Activated CD4-positive, alpha-beta T cell treated with anti-CD3 and anti-CD28 coated beads, Interleukin-2, Interleukin-6, amounts not matched to agents 100 ng/mL and 50 ng/mL, durations not matched to agents 16 hours and 8 hours (primary cell): ENCODE data around the gene KCNE3.
"Not testable (repeated sequence)": the region's sequence is repeated elsewhere in the genome, so short reads cannot be mapped to it uniquely, and the experiment has no call there.

Experiments used
- DNase-seq: peaks from one replicate; pipeline ENCODE4 v3.0.0-alpha.2; 2020

Gene KCNE3

DNA sequence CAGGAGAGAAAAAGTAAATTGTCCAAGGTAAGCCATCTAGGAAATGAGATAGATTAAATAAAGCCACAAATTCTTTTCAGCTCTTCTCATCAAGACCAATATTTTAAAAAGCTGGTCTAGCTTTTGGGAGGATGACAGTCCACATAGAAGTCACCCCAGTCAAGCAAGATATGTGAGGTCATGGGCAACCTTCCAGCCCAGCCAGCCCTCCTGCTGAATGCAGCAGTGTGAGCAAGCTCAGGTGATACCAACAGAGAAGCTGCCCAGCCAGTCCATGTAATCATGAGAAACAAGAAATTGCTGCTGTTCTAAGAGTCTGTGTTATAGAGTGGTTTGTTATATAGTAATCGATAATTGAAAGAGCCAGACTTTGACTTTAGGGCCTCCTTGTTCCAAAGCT, 28.7 kb downstream of the KCNE3 start:
- no peak for DNase-seq

DNA sequence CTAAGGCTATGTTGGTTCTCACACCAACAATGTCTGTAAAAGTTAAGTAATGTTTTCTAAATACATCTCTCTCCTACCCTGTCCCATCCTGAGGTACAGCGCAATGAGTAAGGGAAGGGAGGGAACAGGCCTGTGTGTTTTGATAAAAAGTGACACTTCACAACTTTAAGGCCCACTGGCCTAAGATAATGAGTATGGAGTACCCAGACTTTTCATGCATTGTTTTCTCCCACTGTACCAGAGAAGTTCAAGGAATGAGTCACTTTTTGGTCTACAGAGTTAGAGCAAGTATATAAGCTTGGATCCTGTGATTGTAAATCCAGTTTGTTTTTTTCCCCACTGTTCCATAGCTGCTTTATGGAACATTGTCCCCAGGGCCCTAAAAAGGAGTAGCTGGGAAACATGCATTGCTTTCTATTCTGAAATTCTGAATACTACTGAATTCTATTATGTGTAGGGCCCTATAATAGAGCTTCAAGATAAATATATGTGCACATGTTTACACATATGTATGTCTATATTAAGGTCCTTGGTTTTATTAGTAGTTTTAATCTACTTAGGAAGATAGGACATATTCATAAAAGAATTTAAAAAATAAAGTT, 29.8 kb downstream of the KCNE3 start:
- DNase-seq: no peak

DNA sequence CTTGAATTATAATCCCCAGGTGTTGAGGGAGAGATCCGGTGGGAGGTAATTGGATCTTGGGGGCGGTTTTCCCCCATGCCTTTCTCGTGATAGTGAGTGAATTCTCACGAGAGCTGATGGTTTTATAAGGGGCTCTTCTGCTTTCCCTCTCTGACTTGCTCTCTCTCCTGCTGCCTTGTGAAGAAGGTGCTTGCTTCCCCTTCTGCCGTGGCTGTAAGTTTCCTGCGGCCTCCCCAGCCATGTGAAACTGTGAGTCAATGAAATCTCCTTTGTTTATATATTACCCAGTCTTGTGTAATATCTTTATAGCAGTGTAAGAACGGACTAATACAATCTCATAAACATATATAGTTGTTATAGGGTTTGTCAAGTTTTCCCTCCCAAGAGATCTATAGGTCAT, 32.8 kb downstream of the KCNE3 start:
- DNase-seq: no peak

DNA sequence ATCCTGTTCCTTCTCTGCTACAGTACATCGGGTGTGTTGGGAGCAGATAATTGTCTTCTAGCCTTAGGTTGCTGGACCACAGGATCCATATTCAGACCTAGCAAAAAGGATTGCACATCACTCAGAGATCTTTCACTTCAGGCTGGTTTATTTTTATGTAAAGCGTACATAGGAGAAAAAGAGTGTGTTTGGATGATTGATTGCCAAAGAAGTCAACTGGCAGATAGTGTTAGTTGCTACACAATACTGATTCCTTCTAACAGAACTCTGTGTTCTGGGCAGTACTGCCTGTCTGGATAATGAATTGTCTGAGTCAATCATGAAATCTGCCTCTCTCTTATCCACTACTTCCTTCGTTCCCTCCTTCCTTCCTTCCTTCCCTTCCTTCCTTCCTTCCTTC, 38.1 kb downstream of the KCNE3 start:
- DNase-seq: no peak

DNA sequence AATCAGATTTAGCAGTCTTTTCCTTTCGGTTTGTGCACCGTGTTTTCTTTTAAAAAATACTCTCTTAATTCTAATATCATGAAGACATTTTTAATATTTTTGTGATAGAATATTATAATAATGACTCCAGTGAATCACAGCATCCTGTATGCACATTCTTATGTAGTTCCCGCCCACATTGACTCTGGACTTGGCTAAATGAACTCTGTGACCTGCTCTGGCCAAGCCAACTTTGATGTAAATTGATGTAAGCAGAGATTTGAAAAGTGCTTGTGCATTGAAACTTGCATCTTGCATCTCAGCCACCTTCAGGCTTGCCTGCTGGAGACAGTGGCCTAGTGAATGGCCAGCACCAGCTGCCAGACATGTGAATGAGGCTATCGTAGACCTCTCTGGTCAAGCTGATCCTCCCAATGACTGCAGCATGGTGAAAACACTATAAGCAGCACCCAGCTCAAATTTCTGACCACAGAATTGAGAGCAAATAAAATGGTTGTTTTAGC, 39.9 kb downstream of the KCNE3 start:
- no peak for DNase-seq

DNA sequence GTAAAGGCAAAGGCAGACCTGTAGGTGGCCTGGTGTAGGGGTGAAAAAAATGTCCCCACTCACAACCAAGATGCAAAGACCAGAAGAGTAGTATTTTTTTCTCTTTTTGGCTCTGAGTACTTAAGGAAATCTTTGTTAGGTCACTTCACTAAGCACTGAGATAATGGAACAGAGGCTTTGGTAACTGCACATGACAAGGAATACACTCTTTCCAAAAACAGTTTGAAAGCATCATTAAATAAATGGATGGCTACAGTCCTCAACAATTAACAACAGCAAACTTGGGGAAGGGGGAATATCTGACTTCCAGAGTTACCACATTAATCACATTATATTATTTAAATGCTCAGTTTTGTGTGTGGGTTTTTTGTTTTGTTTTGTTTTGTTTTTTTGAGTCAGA, 42.2 kb downstream of the KCNE3 start:
- DNase-seq: no peak

DNA sequence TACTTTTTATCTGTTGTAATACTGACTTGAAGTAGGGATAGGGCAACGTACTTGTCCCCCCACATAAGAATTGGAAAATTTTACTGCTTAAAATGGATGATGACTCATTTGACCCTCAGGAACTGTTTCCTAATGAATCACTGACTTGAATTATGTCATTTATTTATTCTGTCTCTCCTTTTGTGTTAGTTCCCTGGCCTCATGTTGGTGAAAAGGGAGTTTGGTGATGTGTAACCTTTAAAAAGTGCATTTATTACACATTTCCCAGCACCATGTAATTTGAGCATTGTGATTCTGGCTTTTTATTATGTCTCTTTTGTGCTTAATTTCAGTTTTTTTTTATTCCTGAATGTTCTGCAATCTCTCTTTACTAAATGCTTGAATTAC, 48.8 kb downstream of the KCNE3 start:
- DNase-seq: peak; percentile 36

DNA sequence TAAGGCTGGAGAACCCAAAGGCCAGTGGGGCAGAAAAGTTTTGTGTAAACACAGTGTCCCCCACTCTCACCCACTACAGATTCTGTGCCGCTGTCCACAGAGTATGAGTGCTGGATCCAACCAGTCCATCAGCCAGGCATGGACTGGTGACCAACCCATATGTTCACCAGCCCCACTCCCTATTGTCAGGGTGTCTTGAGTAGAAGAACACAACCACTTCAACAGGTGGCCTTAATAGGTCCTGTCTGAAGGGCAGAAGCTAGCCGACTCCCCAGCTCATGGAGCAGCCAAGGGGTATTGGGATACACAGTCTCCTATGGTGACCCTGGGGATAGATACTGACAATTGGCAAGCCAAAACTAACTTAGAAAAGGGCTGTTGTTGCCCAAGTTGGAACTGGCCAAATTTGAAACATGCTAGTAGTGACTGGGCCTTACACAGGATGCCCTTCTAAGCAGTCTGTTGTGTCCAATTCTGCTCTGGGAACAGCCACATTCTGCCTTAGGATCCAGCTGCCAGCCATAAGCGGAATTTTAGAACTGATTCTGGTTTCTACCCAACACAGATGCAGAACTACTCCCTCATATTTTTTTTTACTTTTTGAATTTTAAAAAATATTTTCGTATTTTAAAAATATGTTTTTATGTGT, 49.4 kb downstream of the KCNE3 start:
- no peak for DNase-seq

DNA sequence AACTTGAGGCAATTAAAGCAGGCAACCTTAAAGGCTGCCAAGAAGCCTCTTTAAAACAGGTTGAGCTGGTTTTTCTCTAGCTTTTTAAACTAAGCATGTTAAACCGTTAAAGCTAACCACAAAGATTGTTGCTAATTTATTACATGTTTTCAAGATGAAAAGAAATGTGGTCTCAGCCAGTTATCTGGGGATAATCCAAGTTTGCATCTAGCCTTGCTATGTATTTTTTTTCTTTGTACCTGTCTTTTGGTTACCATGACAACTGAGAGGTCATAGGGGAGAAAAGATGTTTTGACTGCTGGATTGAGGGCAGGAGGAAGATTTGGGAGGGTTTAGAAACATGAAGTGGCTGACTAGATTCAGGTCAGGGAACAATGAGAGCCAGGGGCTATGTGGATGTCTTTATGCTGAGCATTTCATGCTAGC, 50.0 kb downstream of the KCNE3 start:
- DNase-seq: peak; percentile 12

DNA sequence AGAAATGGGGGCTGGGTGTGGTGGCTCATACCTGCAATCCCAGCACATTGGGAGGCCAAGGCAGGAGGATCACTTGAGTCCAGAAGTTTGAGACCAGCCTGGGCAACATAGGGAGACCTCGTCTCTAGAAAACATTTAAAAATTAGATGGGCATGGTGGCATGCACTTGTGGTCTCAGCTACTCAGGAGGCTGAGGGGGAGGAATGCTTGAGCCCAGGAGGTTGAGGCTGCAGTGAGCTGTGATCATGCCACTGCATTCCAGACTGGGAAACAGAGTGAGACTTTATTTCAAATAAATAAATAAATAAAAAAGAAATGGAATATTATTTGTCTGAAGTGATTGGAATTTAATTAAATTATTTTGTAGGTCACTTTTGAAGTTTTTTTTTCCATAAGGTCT, 50.4 kb downstream of the KCNE3 start:
- DNase-seq: not testable (repeated sequence)

DNA sequence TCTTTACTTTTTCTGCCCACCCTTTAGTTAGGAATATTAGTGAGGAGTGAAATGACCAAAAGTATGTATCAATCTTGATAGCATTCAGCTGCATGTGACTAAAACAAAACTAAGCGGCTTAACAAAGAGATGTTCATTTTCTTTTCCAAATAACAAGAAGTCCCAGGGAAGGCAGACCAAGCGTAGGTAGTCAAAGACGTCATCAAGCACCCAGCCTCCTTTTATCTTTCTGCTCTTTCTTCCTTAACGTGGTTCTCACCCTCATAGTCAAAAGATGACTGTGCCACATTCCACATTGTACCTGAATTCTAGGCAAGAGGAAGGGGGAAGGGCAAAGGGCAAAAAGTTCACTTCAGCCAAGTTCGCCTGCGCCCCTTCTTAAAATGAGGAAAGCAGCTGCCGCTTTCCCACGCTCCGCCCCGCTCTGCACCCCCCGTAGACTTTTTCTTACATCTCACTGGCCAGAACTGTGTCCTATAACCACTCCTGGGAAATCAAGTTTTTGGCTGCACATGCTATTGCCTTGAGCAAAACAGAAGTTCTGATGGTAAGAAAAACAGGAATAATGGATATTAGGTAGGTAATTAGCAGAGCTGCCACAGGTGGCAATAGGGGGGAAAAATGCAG, 54.5 kb downstream of the KCNE3 start:
- DNase-seq: no peak

DNA sequence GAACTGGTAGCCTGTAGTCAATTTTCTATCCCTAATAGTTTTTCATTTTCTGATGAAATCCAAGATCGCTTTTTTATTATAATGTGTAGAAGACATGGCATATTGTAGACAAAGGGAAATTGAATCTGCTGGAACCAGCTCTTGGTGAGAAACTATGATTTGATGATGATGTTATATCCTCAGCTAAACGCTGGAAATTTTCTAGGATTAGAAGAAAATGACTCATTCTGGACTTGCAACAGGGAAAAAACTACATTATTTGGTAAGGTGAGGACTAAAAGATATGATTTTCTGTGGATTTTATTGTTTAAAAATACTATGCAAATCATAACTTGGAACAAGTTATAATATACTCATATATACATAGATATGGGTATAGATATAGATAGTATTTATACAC, 55.0 kb downstream of the KCNE3 start:
- no peak for DNase-seq

DNA sequence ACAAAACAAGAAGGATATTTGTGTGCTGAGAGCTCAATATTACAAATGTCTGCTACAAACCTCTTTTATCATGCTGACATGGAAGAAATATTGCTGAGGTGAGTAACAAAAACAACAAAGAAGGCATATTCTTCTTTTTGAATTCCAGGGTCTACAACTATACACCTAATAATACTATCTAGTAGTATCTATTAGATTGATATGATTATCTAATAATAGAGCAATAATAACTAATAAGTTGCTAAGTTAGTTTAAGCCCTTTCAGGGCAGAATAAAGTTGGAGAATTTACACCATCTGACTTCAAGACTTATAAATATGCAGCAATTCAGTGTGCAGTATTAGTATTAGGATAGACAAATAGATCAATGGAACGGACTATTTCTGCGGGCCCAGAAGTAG, 57.7 kb downstream of the KCNE3 start:
- DNase-seq: no peak
